ENCODE results near the gene AMY2B.
"Not testable (repeated sequence)": the region's sequence is repeated elsewhere in the genome, so short reads cannot be mapped to it uniquely, and the experiment has no call there.

AMY2B gene

DNA sequence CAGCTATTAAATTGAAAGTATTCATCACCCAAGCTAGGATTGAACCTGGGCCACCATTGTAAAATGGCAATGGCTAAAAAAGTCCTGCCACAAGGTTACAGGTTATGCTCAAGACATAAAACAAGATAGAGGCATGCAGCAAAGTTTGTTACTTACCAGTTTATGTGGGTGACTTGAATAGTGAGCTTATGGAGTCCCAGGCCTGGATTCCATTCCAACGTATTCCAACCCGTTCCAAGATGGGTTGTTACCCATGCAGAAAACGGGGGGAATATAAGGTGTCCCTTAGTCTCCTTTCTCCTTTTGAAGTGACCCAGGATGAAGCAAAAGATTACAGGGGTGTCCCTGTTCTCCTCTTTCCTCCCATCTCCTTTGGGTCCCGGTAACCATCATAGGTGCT lies 56.0 kb downstream of the AMY2B start:
- DNase-seq, result not testable (repeated sequence)

Measured in stimulated activated naive CD4-positive, alpha-beta T cell (primary cell).